Germinal center (tissue), 1 donor: Measurements from ENCODE around the gene FAM168A.
"Not testable (repeated sequence)": the region's sequence is repeated elsewhere in the genome, so short reads cannot be mapped to it uniquely, and the experiment has no call there.

Source experiments
- DNase-seq: peaks from one replicate; pipeline ENCODE4 v3.0.0; 2012; ENCODE audit warnings: mixed read lengths, low spot score

The FAM168A gene

GRCh38 chr11:73467505-73467904 lies 130.4 kb downstream of the FAM168A start:
- no peak for DNase-seq

GRCh38 chr11:73466643-73467042 lies 131.3 kb downstream of the FAM168A start:
- no peak for DNase-seq

- DNase-seq: no peak
Measured at GRCh38 chr11:73465871-73466270, 132.0 kb downstream of the FAM168A start.

- no peak for DNase-seq
Measured at GRCh38 chr11:73465023-73465675, 132.8 kb downstream of the FAM168A start.

- DNase-seq: no peak
Measured at GRCh38 chr11:73464347-73464746, 133.6 kb downstream of the FAM168A start.

GRCh38 chr11:73463359-73463758 lies 134.6 kb downstream of the FAM168A start:
- no peak for DNase-seq

GRCh38 chr11:73461964-73462363 lies 135.9 kb downstream of the FAM168A start:
- no peak for DNase-seq

- DNase-seq: no peak
Measured at GRCh38 chr11:73461335-73461840, 136.5 kb downstream of the FAM168A start.

- no peak for DNase-seq
Measured at GRCh38 chr11:73458201-73458600, 139.7 kb downstream of the FAM168A start.

- DNase-seq: no peak
Measured at GRCh38 chr11:73454987-73455386, 142.9 kb downstream of the FAM168A start.

- DNase-seq: no peak
Measured at GRCh38 chr11:73453562-73453961, 144.3 kb downstream of the FAM168A start.

GRCh38 chr11:73452726-73453125 lies 145.2 kb downstream of the FAM168A start:
- DNase-seq: no peak

GRCh38 chr11:73451896-73452295 lies 146.0 kb downstream of the FAM168A start:
- DNase-seq: no peak

GRCh38 chr11:73446766-73447165 lies 151.1 kb downstream of the FAM168A start:
- no peak for DNase-seq

- no peak for DNase-seq
Measured at GRCh38 chr11:73445980-73446379, 151.9 kb downstream of the FAM168A start.

GRCh38 chr11:73439002-73439843 lies 158.7 kb downstream of the FAM168A start:
- DNase-seq: no peak

GRCh38 chr11:73436859-73437258 lies 161.1 kb downstream of the FAM168A start:
- DNase-seq: not testable (repeated sequence)

- no peak for DNase-seq
Measured at GRCh38 chr11:73431396-73431795, 166.5 kb downstream of the FAM168A start.

GRCh38 chr11:73430326-73430725 lies 167.6 kb downstream of the FAM168A start:
- DNase-seq: no peak

GRCh38 chr11:73429121-73429750 lies 168.7 kb downstream of the FAM168A start:
- no peak for DNase-seq

- DNase-seq: no peak
Measured at GRCh38 chr11:73428699-73429098, 169.2 kb downstream of the FAM168A start.

GRCh38 chr11:73428227-73428626 lies 169.7 kb downstream of the FAM168A start:
- DNase-seq: no peak
